Embryonic facial prominence (tissue), 1 donor: ENCODE data around the gene PPP2R5E.
"Not testable (repeated sequence)": the region's sequence is repeated elsewhere in the genome, so short reads cannot be mapped to it uniquely, and the experiment has no call there.

Experiments used
- DNase-seq: peaks from one replicate; pipeline ENCODE4 v3.0.0-alpha.2; 2016; ENCODE audit errors: extremely low spot score

Gene PPP2R5E

GRCh38 chr14:63543000-63543825 is at the start of gene PPP2R5E:
Gene PPP2R5E (minus strand): TSS chr14:63543377. CDS start chr14:63539685, 3,692 bp downstream.
- DNase-seq: peak; percentile 97

- not testable (repeated sequence) for DNase-seq
Measured at GRCh38 chr14:63583046-63583445, 39.9 kb upstream of the PPP2R5E start.

- DNase-seq: no peak
Measured at GRCh38 chr14:63581491-63581890, 38.3 kb upstream of the PPP2R5E start.

GRCh38 chr14:63578300-63578699 is 35.1 kb upstream of the PPP2R5E start:
- DNase-seq: no peak

GRCh38 chr14:63573581-63573980 is 30.4 kb upstream of the PPP2R5E start:
- DNase-seq: no peak

- no peak for DNase-seq
Measured at GRCh38 chr14:63565448-63565847, 22.3 kb upstream of the PPP2R5E start.

GRCh38 chr14:63564318-63564717 is 21.1 kb upstream of the PPP2R5E start:
- DNase-seq: no peak

GRCh38 chr14:63563370-63564026 is 20.3 kb upstream of the PPP2R5E start:
- DNase-seq: no peak

- no peak for DNase-seq
Measured at GRCh38 chr14:63562405-63562804, 19.2 kb upstream of the PPP2R5E start.

GRCh38 chr14:63555572-63555971 is 12.4 kb upstream of the PPP2R5E start:
- no peak for DNase-seq

- no peak for DNase-seq
Measured at GRCh38 chr14:63551332-63551731, 8.2 kb upstream of the PPP2R5E start.

- DNase-seq: no peak
Measured at GRCh38 chr14:63547798-63548335, 4.7 kb upstream of the PPP2R5E start.

GRCh38 chr14:63545431-63545830 is 2.3 kb upstream of the PPP2R5E start:
- DNase-seq: no peak

- DNase-seq: no peak
Measured at GRCh38 chr14:63544591-63545299, 1.6 kb upstream of the PPP2R5E start.

GRCh38 chr14:63543826-63544406 is 739 bp upstream of the PPP2R5E start:
- DNase-seq: no peak

- DNase-seq: no peak
Measured at GRCh38 chr14:63542231-63542999, 762 bp downstream of the PPP2R5E start.

GRCh38 chr14:63535918-63536317 is 7.3 kb downstream of the PPP2R5E start:
- no peak for DNase-seq

- no peak for DNase-seq
Measured at GRCh38 chr14:63533474-63533873, 9.7 kb downstream of the PPP2R5E start.

- DNase-seq: no peak
Measured at GRCh38 chr14:63524537-63525155, 18.5 kb downstream of the PPP2R5E start.

GRCh38 chr14:63523735-63524426 is 19.3 kb downstream of the PPP2R5E start:
- no peak for DNase-seq
